ENCODE results near the gene GTSE1. TPM values are rescaled to one million over a fixed set of nuclear protein-coding genes. Genes with fewer than 3 reads are reported as not detected.

Gene GTSE1
- total and polyA plus RNA-seq, 2 of the 13 experiments (the other 11 are each of a cell fraction or from before 2014, with no cell fraction given) = 10.7 to 13.5 TPM

GRCh38 chr22:46362203-46362933, 65.7 kb downstream of the GTSE1 start (continued):
- peak; percentile 57; the same call in 1 of the 2 replicates for TF ChIP-seq ZHX1 (CRISPR knock-in tag; IDR thresholded peaks at IDR 0.05; ENCODE audit: low read depth)
- TF ChIP-seq PHF20 (CRISPR knock-in tag; IDR thresholded peaks at IDR 0.05) = no peak
- TF ChIP-seq KLF9 (CRISPR knock-in tag; IDR thresholded peaks at IDR 0.05; ENCODE audit: low read depth) = no peak
- TF ChIP-seq ELF3 (CRISPR knock-in tag; IDR thresholded peaks at IDR 0.05) = peak; percentile 70
- no peak for TF ChIP-seq HMGA1 (CRISPR knock-in tag; conservative IDR thresholded peaks at IDR 0.05)
- TF ChIP-seq ZNF629 (CRISPR knock-in tag; conservative IDR thresholded peaks at IDR 0.05) = 0 out of 2 replicates have a peak, but pooled peaks have one; percentile 24
- peak; percentile 69; the same call in 1 of the 2 replicates for TF ChIP-seq CEBPB (IDR thresholded peaks at IDR 0.05; ENCODE audit: borderline replicate concordance, low read depth, low read length)
- TF ChIP-seq PATZ1 (CRISPR knock-in tag; IDR thresholded peaks at IDR 0.05) = peak; percentile 95
- TF ChIP-seq ZNF547 (CRISPR knock-in tag; IDR thresholded peaks at IDR 0.05) = peak; percentile 74; the same call in 1 of the 2 replicates
- TF ChIP-seq HIC2 (CRISPR knock-in tag; IDR thresholded peaks at IDR 0.05; ENCODE audit: low read depth) = peak; percentile 74
- peak; percentile 80 for TF ChIP-seq PHF21A (CRISPR knock-in tag; IDR thresholded peaks at IDR 0.05)
- no peak for TF ChIP-seq ZNF234 (CRISPR knock-in tag; conservative IDR thresholded peaks at IDR 0.05)
- TF ChIP-seq FOXO1 (CRISPR knock-in tag; IDR thresholded peaks at IDR 0.05) = 0 out of 2 replicates have a peak, but pooled peaks have one; percentile 53
- TF ChIP-seq PPARG (CRISPR knock-in tag; conservative IDR thresholded peaks at IDR 0.05) = peak; percentile 37; the same call in 1 of the 2 replicates
- TF ChIP-seq POLR2G (IDR thresholded peaks at IDR 0.05; ENCODE audit: low read depth, low read length) = peak; percentile 23
- TF ChIP-seq ZNF274 (CRISPR knock-in tag; IDR thresholded peaks at IDR 0.05) = no peak
- TF ChIP-seq ZSCAN25 (CRISPR knock-in tag; IDR thresholded peaks at IDR 0.05) = peak; percentile 62; the same call in 1 of the 2 replicates
- peak; percentile 53 for TF ChIP-seq AGO2 (optimal IDR thresholded peaks at IDR 0.05; ENCODE audit: low read depth, low read length)
- peak; percentile 48; the same call in 1 of the 2 replicates for TF ChIP-seq MEIS1 (CRISPR knock-in tag; IDR thresholded peaks at IDR 0.05; ENCODE audit: borderline replicate concordance)
- peak; percentile 66; the same call in 1 of the 2 replicates for TF ChIP-seq ETV5 (CRISPR knock-in tag; IDR thresholded peaks at IDR 0.05; ENCODE audit: borderline replicate concordance)
- TF ChIP-seq RBFOX2 (IDR thresholded peaks at IDR 0.05; ENCODE audit: low read depth, low read length) = no peak
- TF ChIP-seq MEF2D (CRISPR knock-in tag; IDR thresholded peaks at IDR 0.05) = no peak
- 0 out of 2 replicates have a peak, but pooled peaks have one; percentile 47 for TF ChIP-seq KLF11 (CRISPR knock-in tag; IDR thresholded peaks at IDR 0.05)
- no peak for TF ChIP-seq ZFP1 (CRISPR knock-in tag; IDR thresholded peaks at IDR 0.05)
- peak; percentile 67; the same call in 1 of the 2 replicates for TF ChIP-seq SOX5 (CRISPR knock-in tag; IDR thresholded peaks at IDR 0.05; ENCODE audit: borderline replicate concordance)

All from HepG2 (cell line).